ENCODE data around the gene HAUS7.

HAUS7 gene

GRCh38 chrX:153426204-153426603 is 44.2 kb downstream of the HAUS7 start:
- Histone ChIP-seq H3K36me3 (ENCODE audit: control insufficient read depth in 2 of 2, insufficient read depth in 2 of 2, low read length in 2 of 2) (no peaks in the 10 kb centered on the region), H3K27me3 (ENCODE audit: control insufficient read depth in 2 of 2, insufficient read depth in 2 of 2, low read length in 2 of 2) (peaks cover 0 to 2% of the 10 kb centered on the region in 2 donors), H3K27ac (ENCODE audit: low read depth in 2 of 2, low read length in 2 of 2) (no peak overlapping the region), H3K9ac (ENCODE audit: low read depth in 1 of 2, low read length in 2 of 2) (no peak overlapping the region), H3K4me1 (ENCODE audit: control insufficient read depth in 2 of 2, insufficient read depth in 2 of 2, low read length in 2 of 2) (no peaks in the 10 kb centered on the region), H3K9me3 (ENCODE audit: control insufficient read depth in 2 of 2, low read length in 2 of 2) (peaks cover 0 to 3% of the 10 kb centered on the region in 2 donors), H3K4me3 (ENCODE audit: low read length in 2 of 2) (no peak overlapping the region)

GRCh38 chrX:153423652-153424051 is 46.7 kb downstream of the HAUS7 start:
- H3K27me3 ChIP-seq (ENCODE audit: control insufficient read depth in 2 of 2, insufficient read depth in 2 of 2, low read length in 2 of 2) = peaks cover 0 to 2% of the 10 kb centered on the region in 2 donors
- no peak overlapping the region for H3K4me3 ChIP-seq (ENCODE audit: low read length in 2 of 2)

GRCh38 chrX:153421856-153422255 is 48.5 kb downstream of the HAUS7 start:
- H3K36me3 ChIP-seq (ENCODE audit: control insufficient read depth in 2 of 2, insufficient read depth in 2 of 2, low read length in 2 of 2) = no peaks in the 10 kb centered on the region
- no peaks in the 10 kb centered on the region for H3K9me3 ChIP-seq (ENCODE audit: control insufficient read depth in 2 of 2, low read length in 2 of 2)
- no peak overlapping the region for H3K27ac ChIP-seq (ENCODE audit: low read depth in 2 of 2, low read length in 2 of 2)
- no peaks in the 10 kb centered on the region for H3K4me1 ChIP-seq (ENCODE audit: control insufficient read depth in 2 of 2, insufficient read depth in 2 of 2, low read length in 2 of 2)
- H3K4me3 ChIP-seq (ENCODE audit: low read length in 2 of 2) = no peak overlapping the region
- peaks cover 0 to 2% of the 10 kb centered on the region in 2 donors for H3K27me3 ChIP-seq (ENCODE audit: control insufficient read depth in 2 of 2, insufficient read depth in 2 of 2, low read length in 2 of 2)
- H3K9ac ChIP-seq (ENCODE audit: low read depth in 1 of 2, low read length in 2 of 2) = no peak overlapping the region

More at GRCh38 chrX:153423652-153424051, 46.7 kb downstream of the HAUS7 start:
- Histone ChIP-seq H3K4me1 (ENCODE audit: control insufficient read depth in 2 of 2, insufficient read depth in 2 of 2, low read length in 2 of 2) (no peaks in the 10 kb centered on the region), H3K36me3 (ENCODE audit: control insufficient read depth in 2 of 2, insufficient read depth in 2 of 2, low read length in 2 of 2) (no peaks in the 10 kb centered on the region), H3K9ac (ENCODE audit: low read depth in 1 of 2, low read length in 2 of 2) (no peak overlapping the region), H3K27ac (ENCODE audit: low read depth in 2 of 2, low read length in 2 of 2) (no peak overlapping the region), H3K9me3 (ENCODE audit: control insufficient read depth in 2 of 2, low read length in 2 of 2) (no peaks in the 10 kb centered on the region)

- Histone ChIP-seq H3K4me3 (ENCODE audit: low read length in 2 of 2) (no peak overlapping the region), H3K9ac (ENCODE audit: low read depth in 1 of 2, low read length in 2 of 2) (no peak overlapping the region), H3K27ac (ENCODE audit: low read depth in 2 of 2, low read length in 2 of 2) (no peak overlapping the region), H3K4me1 (ENCODE audit: control insufficient read depth in 2 of 2, insufficient read depth in 2 of 2, low read length in 2 of 2) (no peaks in the 10 kb centered on the region), H3K36me3 (ENCODE audit: control insufficient read depth in 2 of 2, insufficient read depth in 2 of 2, low read length in 2 of 2) (no peaks in the 10 kb centered on the region), H3K9me3 (ENCODE audit: control insufficient read depth in 2 of 2, low read length in 2 of 2) (no peaks in the 10 kb centered on the region), H3K27me3 (ENCODE audit: control insufficient read depth in 2 of 2, insufficient read depth in 2 of 2, low read length in 2 of 2) (peaks cover 2 to 6% of the 10 kb centered on the region in 2 donors)
These were observed 49.4 kb downstream of the HAUS7 start for GRCh38 chrX:153420851-153421599.

GRCh38 chrX:153417637-153418036 is 52.7 kb downstream of the HAUS7 start:
- Histone ChIP-seq H3K36me3 (ENCODE audit: control insufficient read depth in 2 of 2, insufficient read depth in 2 of 2, low read length in 2 of 2) (no peaks in the 10 kb centered on the region), H3K27me3 (ENCODE audit: control insufficient read depth in 2 of 2, insufficient read depth in 2 of 2, low read length in 2 of 2) (peaks cover 3 to 8% of the 10 kb centered on the region in 2 donors), H3K9ac (ENCODE audit: low read depth in 1 of 2, low read length in 2 of 2) (no peak overlapping the region), H3K4me3 (ENCODE audit: low read length in 2 of 2) (no peak overlapping the region), H3K4me1 (ENCODE audit: control insufficient read depth in 2 of 2, insufficient read depth in 2 of 2, low read length in 2 of 2) (no peaks in the 10 kb centered on the region), H3K9me3 (ENCODE audit: control insufficient read depth in 2 of 2, low read length in 2 of 2) (no peaks in the 10 kb centered on the region), H3K27ac (ENCODE audit: low read depth in 2 of 2, low read length in 2 of 2) (no peak overlapping the region)

GRCh38 chrX:153416781-153417450 is 53.5 kb downstream of the HAUS7 start:
- Histone ChIP-seq H3K4me3 (ENCODE audit: low read length in 2 of 2) (no peak overlapping the region), H3K36me3 (ENCODE audit: control insufficient read depth in 2 of 2, insufficient read depth in 2 of 2, low read length in 2 of 2) (no peaks in the 10 kb centered on the region), H3K27me3 (ENCODE audit: control insufficient read depth in 2 of 2, insufficient read depth in 2 of 2, low read length in 2 of 2) (peaks cover 5 to 10% of the 10 kb centered on the region in 2 donors), H3K9me3 (ENCODE audit: control insufficient read depth in 2 of 2, low read length in 2 of 2) (no peaks in the 10 kb centered on the region), H3K4me1 (ENCODE audit: control insufficient read depth in 2 of 2, insufficient read depth in 2 of 2, low read length in 2 of 2) (no peaks in the 10 kb centered on the region), H3K9ac (ENCODE audit: low read depth in 1 of 2, low read length in 2 of 2) (no peak overlapping the region), H3K27ac (ENCODE audit: low read depth in 2 of 2, low read length in 2 of 2) (no peak overlapping the region)

- Histone ChIP-seq H3K9ac (ENCODE audit: low read depth in 1 of 2, low read length in 2 of 2) (no peak overlapping the region), H3K4me1 (ENCODE audit: control insufficient read depth in 2 of 2, insufficient read depth in 2 of 2, low read length in 2 of 2) (no peaks in the 10 kb centered on the region), H3K9me3 (ENCODE audit: control insufficient read depth in 2 of 2, low read length in 2 of 2) (no peaks in the 10 kb centered on the region), H3K27ac (ENCODE audit: low read depth in 2 of 2, low read length in 2 of 2) (no peak overlapping the region), H3K36me3 (ENCODE audit: control insufficient read depth in 2 of 2, insufficient read depth in 2 of 2, low read length in 2 of 2) (no peaks in the 10 kb centered on the region), H3K27me3 (ENCODE audit: control insufficient read depth in 2 of 2, insufficient read depth in 2 of 2, low read length in 2 of 2) (peaks cover 10 to 13% of the 10 kb centered on the region in 2 donors), H3K4me3 (ENCODE audit: low read length in 2 of 2) (no peak overlapping the region)
These were observed 55.4 kb downstream of the HAUS7 start for GRCh38 chrX:153414856-153415510.

- Histone ChIP-seq H3K4me3 (ENCODE audit: low read length in 2 of 2) (no peak overlapping the region), H3K9me3 (ENCODE audit: control insufficient read depth in 2 of 2, low read length in 2 of 2) (no peaks in the 10 kb centered on the region), H3K27me3 (ENCODE audit: control insufficient read depth in 2 of 2, insufficient read depth in 2 of 2, low read length in 2 of 2) (peaks cover 10 to 15% of the 10 kb centered on the region in 2 donors), H3K36me3 (ENCODE audit: control insufficient read depth in 2 of 2, insufficient read depth in 2 of 2, low read length in 2 of 2) (no peaks in the 10 kb centered on the region), H3K27ac (ENCODE audit: low read depth in 2 of 2, low read length in 2 of 2) (no peak overlapping the region), H3K4me1 (ENCODE audit: control insufficient read depth in 2 of 2, insufficient read depth in 2 of 2, low read length in 2 of 2) (no peaks in the 10 kb centered on the region), H3K9ac (ENCODE audit: low read depth in 1 of 2, low read length in 2 of 2) (no peak overlapping the region)
These were observed 56.6 kb downstream of the HAUS7 start for GRCh38 chrX:153413731-153414130.

GRCh38 chrX:153412746-153413720 is 57.3 kb downstream of the HAUS7 start:
- H3K4me3 ChIP-seq (ENCODE audit: low read length in 2 of 2) = no peak overlapping the region
- H3K9me3 ChIP-seq (ENCODE audit: control insufficient read depth in 2 of 2, low read length in 2 of 2) = no peaks in the 10 kb centered on the region
- peaks cover 10 to 17% of the 10 kb centered on the region in 2 donors for H3K27me3 ChIP-seq (ENCODE audit: control insufficient read depth in 2 of 2, insufficient read depth in 2 of 2, low read length in 2 of 2)
- no peaks in the 10 kb centered on the region for H3K4me1 ChIP-seq (ENCODE audit: control insufficient read depth in 2 of 2, insufficient read depth in 2 of 2, low read length in 2 of 2)
- no peaks in the 10 kb centered on the region for H3K36me3 ChIP-seq (ENCODE audit: control insufficient read depth in 2 of 2, insufficient read depth in 2 of 2, low read length in 2 of 2)
- H3K27ac ChIP-seq (ENCODE audit: low read depth in 2 of 2, low read length in 2 of 2) = no peak overlapping the region
- no peak overlapping the region for H3K9ac ChIP-seq (ENCODE audit: low read depth in 1 of 2, low read length in 2 of 2)

Data from mucosa of rectum (tissue), 2 donors.